ENCODE data around the gene FBXL20. TPM values are rescaled to one million over a fixed set of nuclear protein-coding genes. Genes with fewer than 3 reads are reported as not detected.
"Not testable (repeated sequence)": the region's sequence is repeated elsewhere in the genome, so short reads cannot be mapped to it uniquely, and the experiment has no call there.

Gene FBXL20, protein sequence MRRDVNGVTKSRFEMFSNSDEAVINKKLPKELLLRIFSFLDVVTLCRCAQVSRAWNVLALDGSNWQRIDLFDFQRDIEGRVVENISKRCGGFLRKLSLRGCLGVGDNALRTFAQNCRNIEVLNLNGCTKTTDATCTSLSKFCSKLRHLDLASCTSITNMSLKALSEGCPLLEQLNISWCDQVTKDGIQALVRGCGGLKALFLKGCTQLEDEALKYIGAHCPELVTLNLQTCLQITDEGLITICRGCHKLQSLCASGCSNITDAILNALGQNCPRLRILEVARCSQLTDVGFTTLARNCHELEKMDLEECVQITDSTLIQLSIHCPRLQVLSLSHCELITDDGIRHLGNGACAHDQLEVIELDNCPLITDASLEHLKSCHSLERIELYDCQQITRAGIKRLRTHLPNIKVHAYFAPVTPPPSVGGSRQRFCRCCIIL
- total RNA-seq (2014; rRNA removed; shearing (Covaris generic); ENCODE audit: low replicate concordance) = 3.8 and 9.2 TPM in 2 replicates

GRCh38 chr17:39401412-39402243, at the start of gene FBXL20:
TSS of gene FBXL20 (minus strand) at chr17:39401626. CDS start at chr17:39401402, 224 bp downstream.
- peak; percentile 86 for DNase-seq (ENCODE audit: low read depth)
- in situ Hi-C loops (cut with HindIII; ENCODE audit: low pct_unique_long_range_greater_than_20kb, low sequenced_read_pairs) = no loop called here

GRCh38 chr17:39450847-39451581, 49.6 kb upstream of the FBXL20 start, which contains the start of gene MED1:
TSS of gene MED1 (minus strand) at chr17:39451263. CDS start at chr17:39451062, 201 bp downstream.
- in situ Hi-C loops (cut with HindIII; ENCODE audit: low pct_unique_long_range_greater_than_20kb, low sequenced_read_pairs) = loop anchor here (5.0 kb wide), 1 partner anchor 44 kb away; no protein-coding TSS in a partner anchor
- DNase-seq (ENCODE audit: low read depth) = peak; percentile 97

- DNase-seq (ENCODE audit: low read depth) = no peak
- in situ Hi-C loops (cut with HindIII; ENCODE audit: low pct_unique_long_range_greater_than_20kb, low sequenced_read_pairs) = loop anchor here (5.0 kb wide), 1 partner anchor 43 kb away; no protein-coding TSS in a partner anchor
These were observed 48.6 kb upstream of the FBXL20 start for GRCh38 chr17:39450051-39450450.

DNA sequence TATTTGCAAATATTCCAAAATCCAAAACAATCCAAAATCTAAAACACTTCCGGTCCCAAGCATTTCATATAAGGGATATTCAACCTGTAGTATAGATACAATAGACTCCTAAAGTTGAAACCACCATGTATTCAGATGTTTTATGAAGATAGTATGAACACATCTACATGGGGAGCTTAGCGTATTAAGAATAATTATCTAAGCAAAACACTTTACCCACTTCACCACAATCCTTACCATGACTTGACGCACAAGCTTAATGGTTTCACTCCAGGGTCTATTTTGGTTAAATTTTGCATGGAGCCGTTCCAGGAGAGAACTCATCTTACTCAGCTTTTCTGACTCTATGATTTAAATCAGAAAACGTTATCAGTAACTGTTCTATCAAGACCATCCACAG, 46.1 kb upstream of the FBXL20 start:
- in situ Hi-C loops (cut with HindIII; ENCODE audit: low pct_unique_long_range_greater_than_20kb, low sequenced_read_pairs) = no loop called here
- DNase-seq (ENCODE audit: low read depth) = no peak

- no peak for DNase-seq (ENCODE audit: low read depth)
- in situ Hi-C loops (cut with HindIII; ENCODE audit: low pct_unique_long_range_greater_than_20kb, low sequenced_read_pairs) = no loop called here
These were observed 41.9 kb upstream of the FBXL20 start for GRCh38 chr17:39443326-39443725.

DNA sequence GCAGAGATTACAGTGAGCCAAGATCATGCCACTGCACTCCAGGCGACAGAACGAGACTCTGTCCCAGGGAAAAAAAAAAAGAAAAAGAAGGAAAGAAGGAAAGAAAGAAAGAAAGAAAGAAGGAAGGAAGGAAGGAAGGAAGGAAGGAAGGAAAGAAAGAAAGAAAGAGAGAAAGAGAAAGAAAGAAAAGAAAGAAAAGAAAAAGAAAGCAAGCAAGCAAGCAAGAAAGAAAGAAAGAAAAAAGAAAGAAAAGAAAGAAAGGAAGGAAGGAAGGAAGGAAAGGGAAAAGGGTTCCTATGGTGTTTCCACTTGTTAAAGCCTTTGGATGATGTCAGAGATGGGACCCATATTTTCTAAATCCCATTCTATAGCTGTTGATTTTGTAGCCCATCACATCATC, 38.4 kb upstream of the FBXL20 start:
- in situ Hi-C loops (cut with HindIII; ENCODE audit: low pct_unique_long_range_greater_than_20kb, low sequenced_read_pairs); DNase-seq (ENCODE audit: low read depth): not testable (repeated sequence)

DNA sequence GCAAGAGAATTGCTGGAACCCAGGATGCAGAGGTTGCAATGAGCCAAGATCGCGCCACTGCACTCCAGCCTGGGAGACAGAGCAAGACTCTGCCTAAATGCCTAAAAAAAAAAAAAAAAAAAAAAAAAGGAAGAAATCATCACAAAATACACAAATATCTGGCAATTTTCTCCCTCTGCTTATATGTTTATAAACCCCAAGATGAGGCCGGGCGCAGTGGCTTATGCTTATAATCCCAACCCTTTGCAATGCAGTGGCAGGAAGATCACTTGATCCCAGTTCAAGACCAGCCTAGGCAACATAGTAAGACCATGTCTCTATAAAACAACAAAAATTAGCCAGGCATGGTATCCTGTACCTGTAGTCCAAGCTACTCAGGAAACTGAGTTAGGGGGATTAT, 28.2 kb upstream of the FBXL20 start:
- no peak for DNase-seq (ENCODE audit: low read depth)
- in situ Hi-C loops (cut with HindIII; ENCODE audit: low pct_unique_long_range_greater_than_20kb, low sequenced_read_pairs) = no loop called here

- no peak for DNase-seq (ENCODE audit: low read depth)
- in situ Hi-C loops (cut with HindIII; ENCODE audit: low pct_unique_long_range_greater_than_20kb, low sequenced_read_pairs) = no loop called here
These were observed 14.7 kb upstream of the FBXL20 start for GRCh38 chr17:39416141-39416540.

- in situ Hi-C loops (cut with HindIII; ENCODE audit: low pct_unique_long_range_greater_than_20kb, low sequenced_read_pairs) = no loop called here
These were observed 8.9 kb upstream of the FBXL20 start for GRCh38 chr17:39410279-39410678.

DNA sequence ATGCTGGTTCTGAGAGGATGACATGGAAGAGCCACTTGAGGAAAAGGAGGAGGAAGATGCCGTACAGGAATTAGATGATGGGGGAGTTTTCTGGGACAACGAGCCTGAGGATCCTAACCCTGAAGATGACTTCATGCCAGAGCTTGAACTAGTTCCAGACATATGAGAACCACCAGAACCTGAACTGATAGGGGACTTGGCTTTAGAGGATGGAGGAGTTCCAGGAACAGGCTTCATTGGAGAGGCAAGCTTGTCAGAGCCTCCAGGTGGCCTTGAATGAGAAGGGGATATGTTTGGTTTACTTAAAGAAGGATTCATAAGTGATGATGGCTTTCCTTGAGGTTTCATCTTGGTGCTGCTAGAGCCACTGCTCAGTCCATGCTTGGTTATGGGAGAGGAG, 6.9 kb upstream of the FBXL20 start:
- DNase-seq (ENCODE audit: low read depth) = no peak
- in situ Hi-C loops (cut with HindIII; ENCODE audit: low pct_unique_long_range_greater_than_20kb, low sequenced_read_pairs) = loop anchor here (5.0 kb wide), 1 partner anchor 44 kb away; the partner anchor contains the start of gene MED1

More at GRCh38 chr17:39410279-39410678, 8.9 kb upstream of the FBXL20 start:
- no peak for DNase-seq (ENCODE audit: low read depth)

DNA sequence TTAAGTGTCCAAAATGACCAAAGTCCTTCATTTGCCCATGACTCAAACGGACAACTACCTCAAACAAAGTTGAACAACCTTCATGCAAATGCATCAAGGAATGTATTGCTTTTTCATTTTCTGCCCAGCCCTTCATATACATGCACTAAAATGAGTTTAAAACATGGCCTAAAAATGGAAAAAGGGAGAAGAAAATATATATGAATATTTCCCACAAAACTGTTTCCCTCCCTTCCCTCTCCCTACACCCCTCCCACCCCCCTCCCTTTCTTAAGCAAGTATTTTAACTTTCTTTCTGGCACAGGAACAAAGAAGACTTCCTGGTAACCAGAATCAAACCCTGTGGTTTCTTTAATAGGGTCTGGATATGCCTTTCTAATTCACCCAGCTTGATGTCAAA, 5.5 kb upstream of the FBXL20 start:
- in situ Hi-C loops (cut with HindIII; ENCODE audit: low pct_unique_long_range_greater_than_20kb, low sequenced_read_pairs) = loop anchor here (5.0 kb wide), 1 partner anchor 45 kb away; the partner anchor contains the start of gene MED1
- no peak for DNase-seq (ENCODE audit: low read depth)

DNA sequence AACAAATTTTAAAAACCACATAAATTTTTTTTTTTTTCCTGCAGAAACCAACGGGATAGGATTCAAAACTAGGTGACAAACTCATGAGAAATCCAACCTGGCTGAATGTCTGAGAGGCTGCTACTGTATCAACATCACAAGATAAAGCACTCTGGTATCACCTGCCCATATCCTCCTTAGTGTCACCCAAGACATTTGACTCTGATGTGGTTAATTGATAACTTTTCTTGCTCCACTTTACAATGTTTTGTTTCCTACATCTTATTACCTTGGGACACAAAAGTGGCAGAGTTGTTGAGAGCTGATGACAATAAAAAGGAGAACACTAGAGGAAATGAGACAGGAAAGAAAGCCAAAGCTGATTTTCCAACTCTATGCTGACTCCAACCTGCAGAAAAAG, 4.0 kb upstream of the FBXL20 start:
- in situ Hi-C loops (cut with HindIII; ENCODE audit: low pct_unique_long_range_greater_than_20kb, low sequenced_read_pairs) = loop anchor here (5.0 kb wide), 1 partner anchor 47 kb away; the partner anchor contains the start of gene MED1

DNA sequence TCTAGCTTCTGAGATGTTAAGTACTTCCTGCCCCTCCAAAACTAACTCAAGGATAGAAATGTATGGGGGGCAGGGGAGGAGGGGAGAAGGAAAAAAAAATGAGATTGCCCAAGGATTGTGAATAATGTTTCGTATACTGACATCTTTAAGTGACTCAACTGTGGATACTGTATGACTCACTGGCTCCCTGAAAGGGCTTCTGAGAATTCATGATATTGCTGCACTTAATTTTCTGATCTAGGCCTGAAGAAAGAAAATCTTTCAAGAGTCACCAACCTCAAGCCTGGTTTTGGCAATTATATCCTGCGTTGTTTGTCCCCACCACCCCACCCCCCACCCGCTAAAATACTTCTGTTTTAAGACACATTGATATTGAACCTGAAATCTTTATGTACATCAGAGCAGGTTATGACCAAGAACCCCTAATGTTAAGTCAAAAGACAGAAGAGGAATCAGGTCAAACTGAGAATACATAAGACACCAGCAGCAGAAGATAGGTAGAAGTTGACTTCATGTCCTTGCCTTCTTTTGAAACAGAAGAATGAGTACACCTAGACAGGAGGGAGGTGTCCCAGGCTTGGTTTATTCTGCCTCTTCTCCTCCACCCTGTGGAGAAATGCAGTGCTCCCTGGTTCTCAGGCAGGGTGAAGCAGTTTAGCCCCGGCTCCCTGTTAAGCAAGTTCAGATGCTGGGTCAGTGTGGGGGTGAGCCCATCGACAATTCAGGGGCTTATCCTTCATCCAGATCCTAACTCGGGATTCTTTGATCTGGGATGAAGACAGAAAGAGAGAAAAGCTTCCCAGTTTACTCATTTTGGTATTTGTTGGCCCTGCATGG, 3.3 kb upstream of the FBXL20 start:
- in situ Hi-C loops (cut with HindIII; ENCODE audit: low pct_unique_long_range_greater_than_20kb, low sequenced_read_pairs) = loop anchor here (5.0 kb wide), 1 partner anchor 48 kb away; the partner anchor contains the start of gene MED1
- DNase-seq (ENCODE audit: low read depth) = peak; percentile 46

More for the DNA sequence above, 4.0 kb upstream of the FBXL20 start:
- DNase-seq (ENCODE audit: low read depth) = peak; percentile 13

GRCh38 chr17:39402890-39403605, 1.6 kb upstream of the FBXL20 start:
- DNase-seq (ENCODE audit: low read depth) = no peak
- in situ Hi-C loops (cut with HindIII; ENCODE audit: low pct_unique_long_range_greater_than_20kb, low sequenced_read_pairs) = no loop called here

GRCh38 chr17:39402244-39402889, 941 bp upstream of the FBXL20 start:
- peak; percentile 73 for DNase-seq (ENCODE audit: low read depth)
- in situ Hi-C loops (cut with HindIII; ENCODE audit: low pct_unique_long_range_greater_than_20kb, low sequenced_read_pairs) = no loop called here
